ENCODE results near the gene CITED2.

CITED2 gene

GRCh38 chr6:139386404-139386803 is 12.0 kb upstream of the CITED2 start:
- Histone ChIP-seq H3K27ac (ENCODE audit: low read depth, low read length) (no peak overlapping the region), H3K9ac (ENCODE audit: low read length in 5 of 5) (no peak overlapping the region), H3K27me3 (ENCODE audit: control insufficient read depth in 5 of 5, insufficient read depth in 4 of 5, low read length in 5 of 5) (no peaks in the 10 kb centered on the region), H3K4me1 (ENCODE audit: control insufficient read depth in 5 of 5, insufficient read depth in 5 of 5, low read length in 5 of 5) (no peaks in the 10 kb centered on the region), H3K9me3 (ENCODE audit: control insufficient read depth in 5 of 5, low read length in 5 of 5) (no peaks in the 10 kb centered on the region), H3K36me3 (ENCODE audit: control insufficient read depth in 5 of 5, insufficient read depth in 5 of 5, low read length in 5 of 5) (no peaks in the 10 kb centered on the region), H3K4me3 (ENCODE audit: low read depth in 1 of 5, low read length in 5 of 5) (no peak overlapping the region)

GRCh38 chr6:139381216-139381865 is 6.9 kb upstream of the CITED2 start:
- Histone ChIP-seq H3K27me3 (ENCODE audit: control insufficient read depth in 5 of 5, insufficient read depth in 4 of 5, low read length in 5 of 5) (no peaks in the 10 kb centered on the region), H3K36me3 (ENCODE audit: control insufficient read depth in 5 of 5, insufficient read depth in 5 of 5, low read length in 5 of 5) (no peaks in the 10 kb centered on the region), H3K27ac (ENCODE audit: low read depth, low read length) (no peak overlapping the region), H3K4me1 (ENCODE audit: control insufficient read depth in 5 of 5, insufficient read depth in 5 of 5, low read length in 5 of 5) (peaks cover 2 to 6% (median 4%) of the 10 kb centered on the region in 5 donors), H3K9me3 (ENCODE audit: control insufficient read depth in 5 of 5, low read length in 5 of 5) (no peaks in the 10 kb centered on the region), H3K4me3 (ENCODE audit: low read depth in 1 of 5, low read length in 5 of 5) (no peak overlapping the region), H3K9ac (ENCODE audit: low read length in 5 of 5) (no peak overlapping the region)

GRCh38 chr6:139380611-139381010 is 6.2 kb upstream of the CITED2 start:
- Histone ChIP-seq H3K27me3 (ENCODE audit: control insufficient read depth in 5 of 5, insufficient read depth in 4 of 5, low read length in 5 of 5) (no peaks in the 10 kb centered on the region), H3K9ac (ENCODE audit: low read length in 5 of 5) (no peak overlapping the region), H3K36me3 (ENCODE audit: control insufficient read depth in 5 of 5, insufficient read depth in 5 of 5, low read length in 5 of 5) (no peaks in the 10 kb centered on the region), H3K27ac (ENCODE audit: low read depth, low read length) (no peak overlapping the region), H3K9me3 (ENCODE audit: control insufficient read depth in 5 of 5, low read length in 5 of 5) (no peaks in the 10 kb centered on the region), H3K4me1 (ENCODE audit: control insufficient read depth in 5 of 5, insufficient read depth in 5 of 5, low read length in 5 of 5) (peaks cover 2 to 12% (median 12%) of the 10 kb centered on the region in 5 donors), H3K4me3 (ENCODE audit: low read depth in 1 of 5, low read length in 5 of 5) (no peak overlapping the region)

- no peak overlapping the region for H3K27ac ChIP-seq (ENCODE audit: low read depth, low read length)
- H3K36me3 ChIP-seq (ENCODE audit: control insufficient read depth in 5 of 5, insufficient read depth in 5 of 5, low read length in 5 of 5), result no peaks in the 10 kb centered on the region
- no peak overlapping the region for H3K4me3 ChIP-seq (ENCODE audit: low read depth in 1 of 5, low read length in 5 of 5)
- H3K27me3 ChIP-seq (ENCODE audit: control insufficient read depth in 5 of 5, insufficient read depth in 4 of 5, low read length in 5 of 5), result no peaks in the 10 kb centered on the region
- no peak overlapping the region for H3K9ac ChIP-seq (ENCODE audit: low read length in 5 of 5)
- H3K4me1 ChIP-seq (ENCODE audit: control insufficient read depth in 5 of 5, insufficient read depth in 5 of 5, low read length in 5 of 5), result peaks cover 2 to 16% (median 12%) of the 10 kb centered on the region in 5 donors
- no peaks in the 10 kb centered on the region for H3K9me3 ChIP-seq (ENCODE audit: control insufficient read depth in 5 of 5, low read length in 5 of 5)
Observed at GRCh38 chr6:139380168-139380567, 5.7 kb upstream of the CITED2 start.

GRCh38 chr6:139378882-139379341 is 4.5 kb upstream of the CITED2 start:
- Histone ChIP-seq H3K27ac (ENCODE audit: low read depth, low read length) (no peak overlapping the region), H3K4me3 (ENCODE audit: low read depth in 1 of 5, low read length in 5 of 5) (no peak overlapping the region), H3K9ac (ENCODE audit: low read length in 5 of 5) (no peak overlapping the region), H3K4me1 (ENCODE audit: control insufficient read depth in 5 of 5, insufficient read depth in 5 of 5, low read length in 5 of 5) (peaks cover 2 to 17% (median 12%) of the 10 kb centered on the region in 5 donors), H3K36me3 (ENCODE audit: control insufficient read depth in 5 of 5, insufficient read depth in 5 of 5, low read length in 5 of 5) (peaks cover 0 to under 1% (median 0%) of the 10 kb centered on the region in 5 donors), H3K9me3 (ENCODE audit: control insufficient read depth in 5 of 5, low read length in 5 of 5) (no peaks in the 10 kb centered on the region), H3K27me3 (ENCODE audit: control insufficient read depth in 5 of 5, insufficient read depth in 4 of 5, low read length in 5 of 5) (no peaks in the 10 kb centered on the region)

- peaks cover 0 to 7% (median 4%) of the 10 kb centered on the region in 5 donors for H3K36me3 ChIP-seq (ENCODE audit: control insufficient read depth in 5 of 5, insufficient read depth in 5 of 5, low read length in 5 of 5)
- H3K9ac ChIP-seq (ENCODE audit: low read length in 5 of 5), result no peak overlapping the region
- no peak overlapping the region for H3K4me3 ChIP-seq (ENCODE audit: low read depth in 1 of 5, low read length in 5 of 5)
- H3K27me3 ChIP-seq (ENCODE audit: control insufficient read depth in 5 of 5, insufficient read depth in 4 of 5, low read length in 5 of 5), result no peaks in the 10 kb centered on the region
- no peaks in the 10 kb centered on the region for H3K9me3 ChIP-seq (ENCODE audit: control insufficient read depth in 5 of 5, low read length in 5 of 5)
- H3K27ac ChIP-seq (ENCODE audit: low read depth, low read length), result no peak overlapping the region
- peaks cover 2 to 21% (median 12%) of the 10 kb centered on the region in 5 donors for H3K4me1 ChIP-seq (ENCODE audit: control insufficient read depth in 5 of 5, insufficient read depth in 5 of 5, low read length in 5 of 5)
Observed at GRCh38 chr6:139378226-139378625, 3.8 kb upstream of the CITED2 start.

- H3K4me1 ChIP-seq (ENCODE audit: control insufficient read depth in 5 of 5, insufficient read depth in 5 of 5, low read length in 5 of 5), result peaks cover 2 to 24% (median 19%) of the 10 kb centered on the region in 5 donors
- H3K9me3 ChIP-seq (ENCODE audit: control insufficient read depth in 5 of 5, low read length in 5 of 5), result no peaks in the 10 kb centered on the region
- H3K4me3 ChIP-seq (ENCODE audit: low read depth in 1 of 5, low read length in 5 of 5), result peak overlapping the region; percentile 89 to 100 (median 96)
- peaks cover 4 to 14% (median 10%) of the 10 kb centered on the region in 5 donors for H3K36me3 ChIP-seq (ENCODE audit: control insufficient read depth in 5 of 5, insufficient read depth in 5 of 5, low read length in 5 of 5)
- H3K9ac ChIP-seq (ENCODE audit: low read length in 5 of 5), result peak overlapping the region in 1 of 5 donors; percentile 89
- peak overlapping the region; percentile 94 for H3K27ac ChIP-seq (ENCODE audit: low read depth, low read length)
- no peaks in the 10 kb centered on the region for H3K27me3 ChIP-seq (ENCODE audit: control insufficient read depth in 5 of 5, insufficient read depth in 4 of 5, low read length in 5 of 5)
Observed at GRCh38 chr6:139376604-139377218, 2.3 kb upstream of the CITED2 start.

- peak overlapping the region; percentile 94 for H3K27ac ChIP-seq (ENCODE audit: low read depth, low read length)
- peak overlapping the region; percentile 89 to 100 (median 96) for H3K4me3 ChIP-seq (ENCODE audit: low read depth in 1 of 5, low read length in 5 of 5)
- H3K27me3 ChIP-seq (ENCODE audit: control insufficient read depth in 5 of 5, insufficient read depth in 4 of 5, low read length in 5 of 5), result no peaks in the 10 kb centered on the region
- peaks cover 2 to 32% (median 26%) of the 10 kb centered on the region in 5 donors for H3K4me1 ChIP-seq (ENCODE audit: control insufficient read depth in 5 of 5, insufficient read depth in 5 of 5, low read length in 5 of 5)
- H3K9me3 ChIP-seq (ENCODE audit: control insufficient read depth in 5 of 5, low read length in 5 of 5), result no peaks in the 10 kb centered on the region
- H3K36me3 ChIP-seq (ENCODE audit: control insufficient read depth in 5 of 5, insufficient read depth in 5 of 5, low read length in 5 of 5), result peaks cover 6 to 14% (median 11%) of the 10 kb centered on the region in 5 donors
- peak overlapping the region; percentile 66 to 89 (median 71) for H3K9ac ChIP-seq (ENCODE audit: low read length in 5 of 5)
Observed at GRCh38 chr6:139376017-139376330, 1.5 kb upstream of the CITED2 start.

GRCh38 chr6:139375226-139376016 is 973 bp upstream of the CITED2 start:
- Histone ChIP-seq H3K27me3 (ENCODE audit: control insufficient read depth in 5 of 5, insufficient read depth in 4 of 5, low read length in 5 of 5) (no peaks in the 10 kb centered on the region), H3K4me3 (ENCODE audit: low read depth in 1 of 5, low read length in 5 of 5) (peak overlapping the region; percentile 89 to 100 (median 96)), H3K9ac (ENCODE audit: low read length in 5 of 5) (peak overlapping the region; percentile 71 to 89 (median 80)), H3K9me3 (ENCODE audit: control insufficient read depth in 5 of 5, low read length in 5 of 5) (no peaks in the 10 kb centered on the region), H3K36me3 (ENCODE audit: control insufficient read depth in 5 of 5, insufficient read depth in 5 of 5, low read length in 5 of 5) (peaks cover 6 to 14% (median 11%) of the 10 kb centered on the region in 5 donors), H3K27ac (ENCODE audit: low read depth, low read length) (peak overlapping the region; percentile 94), H3K4me1 (ENCODE audit: control insufficient read depth in 5 of 5, insufficient read depth in 5 of 5, low read length in 5 of 5) (peaks cover 2 to 36% (median 32%) of the 10 kb centered on the region in 5 donors)

Data from subcutaneous abdominal adipose tissue (tissue), 5 donors.